Measurements from ENCODE around the gene HYOU1.

Gene HYOU1

GRCh38 chr11:119015054-119015611 lies 41.9 kb downstream of the HYOU1 start:
- H3K4me3 Mint-ChIP-seq = no peak overlapping the region
- H3K4me1 Mint-ChIP-seq = peaks cover 48% of the 10 kb centered on the region
- H3K9me3 Mint-ChIP-seq = no peaks in the 10 kb centered on the region
- CTCF ChIA-PET = interaction anchor here (1.0 to 1.5 kb wide), 3 partner anchors 15 to 58 kb away, joined by 3 to 5 read pairs (median 3); partner anchors contain the start of gene SLC37A4
- no peaks in the 10 kb centered on the region for H3K27me3 Mint-ChIP-seq
- peak overlapping the region; percentile 5 for H3K27ac Mint-ChIP-seq
- H3K36me3 Mint-ChIP-seq = peaks cover 73% of the 10 kb centered on the region
- no peak for DNase-seq

- Mint-ChIP-seq H3K27ac (peak overlapping the region; percentile 52), H3K27me3 (no peaks in the 10 kb centered on the region), H3K4me1 (peaks cover 43% of the 10 kb centered on the region), H3K9me3 (no peaks in the 10 kb centered on the region), H3K36me3 (peaks cover 72% of the 10 kb centered on the region), H3K4me3 (no peak overlapping the region)
- DNase-seq = no peak
- CTCF ChIA-PET = interaction anchor here (0.6 to 1.5 kb wide), 2 partner anchors 16 to 64 kb away, joined by 3 to 5 read pairs; partner anchors contain the start of gene SLC37A4
These were observed 42.6 kb downstream of the HYOU1 start for GRCh38 chr11:119014209-119014924.

GRCh38 chr11:119012629-119013170 lies 44.3 kb downstream of the HYOU1 start:
- CTCF ChIA-PET = no interaction called here
- DNase-seq = no peak
- Mint-ChIP-seq H3K4me1 (peaks cover 40% of the 10 kb centered on the region), H3K27me3 (no peaks in the 10 kb centered on the region), H3K9me3 (no peaks in the 10 kb centered on the region), H3K36me3 (peaks cover 71% of the 10 kb centered on the region), H3K4me3 (no peak overlapping the region), H3K27ac (no peak overlapping the region)

- DNase-seq = no peak
- H3K36me3 Mint-ChIP-seq = peaks cover 68% of the 10 kb centered on the region
- H3K9me3 Mint-ChIP-seq = no peaks in the 10 kb centered on the region
- CTCF ChIA-PET = no interaction called here
- H3K27ac Mint-ChIP-seq = peak overlapping the region; percentile 28
- H3K27me3 Mint-ChIP-seq = no peaks in the 10 kb centered on the region
- H3K4me3 Mint-ChIP-seq = no peak overlapping the region
- H3K4me1 Mint-ChIP-seq = peaks cover 32% of the 10 kb centered on the region
These were observed 45.4 kb downstream of the HYOU1 start for GRCh38 chr11:119011476-119012053.

GRCh38 chr11:119006656-119007055 lies 50.3 kb downstream of the HYOU1 start:
- Mint-ChIP-seq H3K36me3 (peaks cover 45% of the 10 kb centered on the region), H3K4me3 (no peak overlapping the region), H3K4me1 (peaks cover 3% of the 10 kb centered on the region), H3K27me3 (no peaks in the 10 kb centered on the region), H3K9me3 (no peaks in the 10 kb centered on the region), H3K27ac (no peak overlapping the region)
- DNase-seq = no peak
- CTCF ChIA-PET = no interaction called here

GRCh38 chr11:119000906-119001305 lies 56.1 kb downstream of the HYOU1 start:
- peaks cover 43% of the 10 kb centered on the region for H3K4me1 Mint-ChIP-seq
- no peaks in the 10 kb centered on the region for H3K27me3 Mint-ChIP-seq
- no peak overlapping the region for H3K27ac Mint-ChIP-seq
- peaks cover 45% of the 10 kb centered on the region for H3K36me3 Mint-ChIP-seq
- DNase-seq = no peak
- CTCF ChIA-PET = no interaction called here
- no peaks in the 10 kb centered on the region for H3K9me3 Mint-ChIP-seq
- no peak overlapping the region for H3K4me3 Mint-ChIP-seq

GRCh38 chr11:118998822-118999221 lies 58.2 kb downstream of the HYOU1 start:
- H3K36me3 Mint-ChIP-seq = peaks cover 39% of the 10 kb centered on the region
- no peak for DNase-seq
- H3K27ac Mint-ChIP-seq = peak overlapping the region; percentile 92
- H3K9me3 Mint-ChIP-seq = no peaks in the 10 kb centered on the region
- CTCF ChIA-PET = no interaction called here
- peaks cover 41% of the 10 kb centered on the region for H3K4me1 Mint-ChIP-seq
- H3K27me3 Mint-ChIP-seq = no peaks in the 10 kb centered on the region
- H3K4me3 Mint-ChIP-seq = peak overlapping the region; percentile 85

- no peaks in the 10 kb centered on the region for H3K9me3 Mint-ChIP-seq
- CTCF ChIA-PET = interaction anchor here (1.0 to 1.6 kb wide), 2 partner anchors 20 to 68 kb away, joined by 3 to 4 read pairs; partner anchors contain the start of gene RPS25
- H3K4me1 Mint-ChIP-seq = peaks cover 43% of the 10 kb centered on the region
- H3K36me3 Mint-ChIP-seq = peaks cover 35% of the 10 kb centered on the region
- DNase-seq = no peak
- peak overlapping the region; percentile 92 for H3K27ac Mint-ChIP-seq
- peak overlapping the region; percentile 85 for H3K4me3 Mint-ChIP-seq
- H3K27me3 Mint-ChIP-seq = no peaks in the 10 kb centered on the region
These were observed 58.7 kb downstream of the HYOU1 start for GRCh38 chr11:118998388-118998717.

- Mint-ChIP-seq H3K27ac (peak within 1 kb of the TSS; percentile 92), H3K36me3 (peaks cover 34% of the 10 kb centered on the region), H3K9me3 (no peaks in the 10 kb centered on the region), H3K4me1 (peaks cover 43% of the 10 kb centered on the region), H3K27me3 (no peaks in the 10 kb centered on the region), H3K4me3 (peak within 1 kb of the TSS; percentile 85)
- DNase-seq = peak; percentile 98
- CTCF ChIA-PET = interaction anchor here (1.0 to 1.6 kb wide), 5 partner anchors 20 to 102 kb away, joined by 3 to 5 read pairs (median 4); partner anchors contain the start of genes RPS25, SLC37A4 and TRAPPC4
These were observed 59.2 kb downstream of the HYOU1 start, which contains the start of gene CENATAC for GRCh38 chr11:118997627-118998387. TSS of gene CENATAC (plus strand) at chr11:118998138. CDS start at chr11:118998198, 60 bp downstream.

GRCh38 chr11:118996926-118997626 lies 59.9 kb downstream of the HYOU1 start:
- peak; percentile 56 for DNase-seq
- H3K27ac Mint-ChIP-seq = peak overlapping the region; percentile 92
- no peaks in the 10 kb centered on the region for H3K9me3 Mint-ChIP-seq
- H3K4me3 Mint-ChIP-seq = peak overlapping the region; percentile 85
- CTCF ChIA-PET = interaction anchor here (1.0 to 1.6 kb wide), 5 partner anchors 21 to 102 kb away, joined by 3 to 5 read pairs (median 4); partner anchors contain the start of genes RPS25, SLC37A4 and TRAPPC4
- H3K4me1 Mint-ChIP-seq = peaks cover 43% of the 10 kb centered on the region
- H3K27me3 Mint-ChIP-seq = no peaks in the 10 kb centered on the region
- H3K36me3 Mint-ChIP-seq = peaks cover 34% of the 10 kb centered on the region

Data from activated naive CD4-positive, alpha-beta T cell treated with anti-CD3 and anti-CD28 coated beads, Interleukin-2, amount 10 ng/mL, durations not matched to agents 7 days and 5 days (primary cell).